K562 (cell line): ENCODE measurements around the gene FGF23.

Experiments
- EGR1 ChIP-seq: fragments of 450-650 bp; conservative IDR thresholded peaks from 2 replicates; pipeline ENCODE4 v1.6.1; 2017; ENCODE audit warnings: mild to moderate bottlenecking
- JUN ChIP-seq, 2 experiments: sonication (generic) in 1 of 2; formaldehyde crosslinking in 1 of 2; IDR thresholded peaks; 2 replicates each; pipeline versions ENCODE4 v1.6.1 to v1.8.0; 2012 to 2022; ENCODE audit warnings: borderline replicate concordance in 2 of 2, mild to moderate bottlenecking in 2 of 2, improper control_type of control experiment in 1 of 2, low read depth in 1 of 2, low read length in 1 of 2, missing genetic modification reagents in 1 of 2
- XRCC3 ChIP-seq: fragments of 450-650 bp; IDR thresholded peaks from 2 replicates; pipeline ENCODE4 v1.6.1; 2017; ENCODE audit warnings: mild to moderate bottlenecking, moderate library complexity
- ZNF431 ChIP-seq: sonication (generic); formaldehyde crosslinking; IDR thresholded peaks from 2 replicates; pipeline ENCODE4 v1.8.0; 2022; ENCODE audit warnings: mild to moderate bottlenecking, missing genetic modification reagents
- ZZZ3 ChIP-seq: fragments of 450-650 bp; IDR thresholded peaks from 2 replicates; pipeline ENCODE4 v1.6.1; 2016; ENCODE audit warnings: antibody characterized with exemption, mild to moderate bottlenecking, moderate library complexity
- TF ChIP-seq, protein P1 (sequence below), 3 experiments: IDR thresholded peaks in 2 of 3; conservative IDR thresholded peaks in 1 of 3; 2 replicates each; pipeline ENCODE4 v1.5.1; 2011 to 2012; ENCODE audit warnings: low read length in 3 of 3, mild to moderate bottlenecking in 3 of 3, control low read depth in 2 of 3, improper control_type of control experiment in 1 of 3, inconsistent platforms in 1 of 3, low read depth in 1 of 3, mixed read lengths in 1 of 3, moderate library complexity in 1 of 3; ENCODE audit not compliant: insufficient read depth in 2 of 3
- TF ChIP-seq, protein P2 (sequence below): sonication (generic); formaldehyde crosslinking; IDR thresholded peaks from 2 replicates; pipeline ENCODE4 v1.8.1; 2023; ENCODE audit warnings: mild to moderate bottlenecking, missing genetic modification reagents, moderate library complexity
- TF ChIP-seq, protein P3 (sequence below): fragments of 450-650 bp; conservative IDR thresholded peaks from 2 replicates; pipeline ENCODE4 v1.6.1; 2016; ENCODE audit warnings: missing genetic modification characterization, low read depth, mild to moderate bottlenecking, control low read depth, missing compliant biosample characterization
- TF ChIP-seq, protein P4 (sequence below), 2 experiments: fragments of 200-800 bp in 1 of 2; sonication (Bioruptor generic) in 1 of 2; sonication (generic) in 1 of 2; formaldehyde crosslinking in 1 of 2; IDR thresholded peaks in 1 of 2; conservative IDR thresholded peaks in 1 of 2; 2 replicates each; pipeline versions ENCODE4 v1.5.0 to v1.6.1; 2016 to 2020; ENCODE audit warnings: missing compliant biosample characterization in 1 of 2, missing genetic modification characterization in 1 of 2, missing genetic modification reagents in 1 of 2

DNA sequence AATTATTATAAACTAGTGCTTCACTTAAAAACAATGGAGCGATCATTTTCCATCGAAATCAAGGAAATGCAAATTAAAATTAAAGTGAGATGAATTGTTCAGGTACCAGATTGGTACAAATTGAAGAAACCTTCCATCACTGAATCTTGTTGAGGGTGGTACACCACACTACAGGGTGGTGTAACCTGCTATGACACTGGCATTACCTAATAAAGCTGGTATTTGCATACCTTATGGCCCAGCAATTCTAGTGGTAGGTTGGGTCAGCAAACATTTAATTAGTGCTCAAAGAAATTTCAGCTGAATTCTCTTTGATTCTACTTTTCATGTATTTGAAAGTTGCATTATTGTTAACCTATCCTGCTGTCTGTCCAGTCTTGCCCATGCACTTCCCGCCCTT is 49.3 kb downstream of the FGF23 start:
- TF ChIP-seq, protein P1, sequence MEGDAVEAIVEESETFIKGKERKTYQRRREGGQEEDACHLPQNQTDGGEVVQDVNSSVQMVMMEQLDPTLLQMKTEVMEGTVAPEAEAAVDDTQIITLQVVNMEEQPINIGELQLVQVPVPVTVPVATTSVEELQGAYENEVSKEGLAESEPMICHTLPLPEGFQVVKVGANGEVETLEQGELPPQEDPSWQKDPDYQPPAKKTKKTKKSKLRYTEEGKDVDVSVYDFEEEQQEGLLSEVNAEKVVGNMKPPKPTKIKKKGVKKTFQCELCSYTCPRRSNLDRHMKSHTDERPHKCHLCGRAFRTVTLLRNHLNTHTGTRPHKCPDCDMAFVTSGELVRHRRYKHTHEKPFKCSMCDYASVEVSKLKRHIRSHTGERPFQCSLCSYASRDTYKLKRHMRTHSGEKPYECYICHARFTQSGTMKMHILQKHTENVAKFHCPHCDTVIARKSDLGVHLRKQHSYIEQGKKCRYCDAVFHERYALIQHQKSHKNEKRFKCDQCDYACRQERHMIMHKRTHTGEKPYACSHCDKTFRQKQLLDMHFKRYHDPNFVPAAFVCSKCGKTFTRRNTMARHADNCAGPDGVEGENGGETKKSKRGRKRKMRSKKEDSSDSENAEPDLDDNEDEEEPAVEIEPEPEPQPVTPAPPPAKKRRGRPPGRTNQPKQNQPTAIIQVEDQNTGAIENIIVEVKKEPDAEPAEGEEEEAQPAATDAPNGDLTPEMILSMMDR (IDR thresholded peaks at IDR 0.05 in 2 of 3, conservative IDR thresholded peaks at IDR 0.05 in 1 of 3; ENCODE audit: insufficient read depth in 2 of 3, low read depth in 1 of 3, low read length in 3 of 3), result no peak
- no peak for TF ChIP-seq XRCC3
- no peak for TF ChIP-seq ZZZ3
- TF ChIP-seq, protein P2, sequence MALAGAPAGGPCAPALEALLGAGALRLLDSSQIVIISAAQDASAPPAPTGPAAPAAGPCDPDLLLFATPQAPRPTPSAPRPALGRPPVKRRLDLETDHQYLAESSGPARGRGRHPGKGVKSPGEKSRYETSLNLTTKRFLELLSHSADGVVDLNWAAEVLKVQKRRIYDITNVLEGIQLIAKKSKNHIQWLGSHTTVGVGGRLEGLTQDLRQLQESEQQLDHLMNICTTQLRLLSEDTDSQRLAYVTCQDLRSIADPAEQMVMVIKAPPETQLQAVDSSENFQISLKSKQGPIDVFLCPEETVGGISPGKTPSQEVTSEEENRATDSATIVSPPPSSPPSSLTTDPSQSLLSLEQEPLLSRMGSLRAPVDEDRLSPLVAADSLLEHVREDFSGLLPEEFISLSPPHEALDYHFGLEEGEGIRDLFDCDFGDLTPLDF (CRISPR knock-in tag), result no peak
- TF ChIP-seq JUN (IDR thresholded peaks at IDR 0.05; ENCODE audit: borderline replicate concordance, low read depth, low read length), result no peak
- no peak for TF ChIP-seq JUN (CRISPR knock-in tag; IDR thresholded peaks at IDR 0.05; ENCODE audit: borderline replicate concordance)
- TF ChIP-seq EGR1, result no peak
- no peak for TF ChIP-seq ZNF431 (CRISPR knock-in tag)
- TF ChIP-seq, protein P3, sequence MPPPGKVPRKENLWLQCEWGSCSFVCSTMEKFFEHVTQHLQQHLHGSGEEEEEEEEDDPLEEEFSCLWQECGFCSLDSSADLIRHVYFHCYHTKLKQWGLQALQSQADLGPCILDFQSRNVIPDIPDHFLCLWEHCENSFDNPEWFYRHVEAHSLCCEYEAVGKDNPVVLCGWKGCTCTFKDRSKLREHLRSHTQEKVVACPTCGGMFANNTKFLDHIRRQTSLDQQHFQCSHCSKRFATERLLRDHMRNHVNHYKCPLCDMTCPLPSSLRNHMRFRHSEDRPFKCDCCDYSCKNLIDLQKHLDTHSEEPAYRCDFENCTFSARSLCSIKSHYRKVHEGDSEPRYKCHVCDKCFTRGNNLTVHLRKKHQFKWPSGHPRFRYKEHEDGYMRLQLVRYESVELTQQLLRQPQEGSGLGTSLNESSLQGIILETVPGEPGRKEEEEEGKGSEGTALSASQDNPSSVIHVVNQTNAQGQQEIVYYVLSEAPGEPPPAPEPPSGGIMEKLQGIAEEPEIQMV (tag), result no peak
- TF ChIP-seq, protein P4, sequence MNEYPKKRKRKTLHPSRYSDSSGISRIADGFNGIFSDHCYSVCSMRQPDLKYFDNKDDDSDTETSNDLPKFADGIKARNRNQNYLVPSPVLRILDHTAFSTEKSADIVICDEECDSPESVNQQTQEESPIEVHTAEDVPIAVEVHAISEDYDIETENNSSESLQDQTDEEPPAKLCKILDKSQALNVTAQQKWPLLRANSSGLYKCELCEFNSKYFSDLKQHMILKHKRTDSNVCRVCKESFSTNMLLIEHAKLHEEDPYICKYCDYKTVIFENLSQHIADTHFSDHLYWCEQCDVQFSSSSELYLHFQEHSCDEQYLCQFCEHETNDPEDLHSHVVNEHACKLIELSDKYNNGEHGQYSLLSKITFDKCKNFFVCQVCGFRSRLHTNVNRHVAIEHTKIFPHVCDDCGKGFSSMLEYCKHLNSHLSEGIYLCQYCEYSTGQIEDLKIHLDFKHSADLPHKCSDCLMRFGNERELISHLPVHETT (CRISPR knock-in tag; conservative IDR thresholded peaks at IDR 0.05 in 1 of 2, IDR thresholded peaks at IDR 0.05 in 1 of 2), result no peak
